ENCODE results near the gene TSPYL6. TPM values are rescaled to one million over a fixed set of nuclear protein-coding genes. Genes with fewer than 3 reads are reported as not detected.

Gene TSPYL6
- total and polyA plus RNA-seq, 3 donors from 2014 or later: 37.9 to 53.9 (median 38.3) TPM

DNA sequence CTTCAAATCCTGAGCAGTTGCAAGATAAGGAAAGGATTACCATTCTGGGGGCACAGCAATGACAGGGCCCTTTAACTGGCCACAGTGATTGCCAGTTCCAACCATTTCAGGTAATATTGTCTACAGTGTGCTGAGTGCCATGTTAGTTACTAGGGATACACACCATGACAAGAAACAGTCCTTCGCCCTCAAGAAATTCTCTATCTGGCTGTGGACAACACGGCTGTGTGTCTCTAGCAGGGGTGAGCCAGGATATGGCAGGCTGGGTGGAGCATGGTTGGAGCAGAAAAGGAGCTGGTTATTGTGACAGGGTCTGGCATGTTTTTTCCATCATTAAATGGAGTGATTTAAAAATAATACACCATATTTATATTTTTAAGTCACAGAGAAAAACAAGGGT is 31.0 kb downstream of the TSPYL6 start:
- Histone ChIP-seq H3K4me1 (peaks cover 15% of the 10 kb centered on the region), H3K4me3 (no peak overlapping the region), H3K9me3 (no peaks in the 10 kb centered on the region), H3K27ac (no peak overlapping the region), H3K27me3 (no peaks in the 10 kb centered on the region), H3K36me3 (ENCODE audit: low read depth, missing control alignments) (no peaks in the 10 kb centered on the region)
- DNase-seq: no peak
- WGBS, 2 donors: 90 to 92% methylated on average over 2 of the region's 2 CpGs
- TF ChIP-seq POLR2A (IDR thresholded peaks at IDR 0.05): no peak
- TF ChIP-seq, protein P1, sequence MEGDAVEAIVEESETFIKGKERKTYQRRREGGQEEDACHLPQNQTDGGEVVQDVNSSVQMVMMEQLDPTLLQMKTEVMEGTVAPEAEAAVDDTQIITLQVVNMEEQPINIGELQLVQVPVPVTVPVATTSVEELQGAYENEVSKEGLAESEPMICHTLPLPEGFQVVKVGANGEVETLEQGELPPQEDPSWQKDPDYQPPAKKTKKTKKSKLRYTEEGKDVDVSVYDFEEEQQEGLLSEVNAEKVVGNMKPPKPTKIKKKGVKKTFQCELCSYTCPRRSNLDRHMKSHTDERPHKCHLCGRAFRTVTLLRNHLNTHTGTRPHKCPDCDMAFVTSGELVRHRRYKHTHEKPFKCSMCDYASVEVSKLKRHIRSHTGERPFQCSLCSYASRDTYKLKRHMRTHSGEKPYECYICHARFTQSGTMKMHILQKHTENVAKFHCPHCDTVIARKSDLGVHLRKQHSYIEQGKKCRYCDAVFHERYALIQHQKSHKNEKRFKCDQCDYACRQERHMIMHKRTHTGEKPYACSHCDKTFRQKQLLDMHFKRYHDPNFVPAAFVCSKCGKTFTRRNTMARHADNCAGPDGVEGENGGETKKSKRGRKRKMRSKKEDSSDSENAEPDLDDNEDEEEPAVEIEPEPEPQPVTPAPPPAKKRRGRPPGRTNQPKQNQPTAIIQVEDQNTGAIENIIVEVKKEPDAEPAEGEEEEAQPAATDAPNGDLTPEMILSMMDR (IDR thresholded peaks at IDR 0.05): no peak
- intact Hi-C loops (cut with DNase I; ENCODE audit: low total_unique reads): no loop called here

DNA sequence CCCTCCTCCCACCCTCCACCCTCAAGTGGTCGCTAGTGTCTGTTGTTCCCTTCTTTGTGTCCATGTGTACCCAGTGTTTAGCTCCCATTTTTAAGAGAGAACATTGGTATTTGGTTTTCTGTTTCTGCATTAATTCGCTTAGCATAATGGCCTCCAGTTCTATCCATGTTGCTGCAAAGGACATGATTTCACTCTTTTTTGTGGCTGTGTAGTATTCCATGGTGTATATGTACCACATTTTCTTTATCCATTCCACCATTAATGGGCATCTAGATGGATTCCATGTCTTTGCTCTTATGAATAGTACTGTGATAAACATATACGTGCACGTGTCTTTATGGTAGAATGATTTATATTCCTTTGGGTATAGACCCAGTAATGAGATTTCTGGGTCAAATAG is 42.9 kb downstream of the TSPYL6 start:
- Histone ChIP-seq H3K27me3 (no peaks in the 10 kb centered on the region), H3K27ac (no peak overlapping the region), H3K4me3 (no peak overlapping the region), H3K9me3 (no peaks in the 10 kb centered on the region), H3K4me1 (peaks cover 5% of the 10 kb centered on the region), H3K36me3 (ENCODE audit: low read depth, missing control alignments) (no peaks in the 10 kb centered on the region)
- no peak for DNase-seq
- WGBS, 2 donors: 93 to 95% methylated on average over 4 of the region's 4 CpGs
- intact Hi-C loops (cut with DNase I; ENCODE audit: low total_unique reads): loop anchor here (5.0 kb wide), 1 partner anchor 489 kb away; no protein-coding TSS in a partner anchor
- TF ChIP-seq, protein P1 (IDR thresholded peaks at IDR 0.05): no peak
- TF ChIP-seq POLR2A (IDR thresholded peaks at IDR 0.05): no peak

DNA sequence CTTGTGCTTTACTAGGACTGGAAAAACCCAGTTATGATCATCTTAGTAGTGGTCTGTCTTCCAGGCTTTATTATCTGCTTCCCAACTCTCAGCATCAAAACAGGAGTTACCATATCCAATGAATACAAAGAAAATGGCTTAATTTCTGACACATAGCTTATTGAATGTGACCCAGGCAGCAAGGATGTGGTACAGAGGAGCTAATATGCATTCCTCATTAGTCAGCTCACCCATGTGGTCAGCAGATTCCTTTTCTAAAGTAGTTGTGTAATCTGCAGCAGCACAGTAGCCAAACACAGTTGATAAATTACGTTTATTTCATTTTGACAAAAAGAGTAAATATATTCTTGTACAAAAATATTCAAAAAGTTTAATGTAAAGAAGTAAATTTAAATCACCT is 43.6 kb downstream of the TSPYL6 start:
- intact Hi-C loops (cut with DNase I; ENCODE audit: low total_unique reads): loop anchor here (5.0 kb wide), 1 partner anchor 490 kb away; no protein-coding TSS in a partner anchor
- Histone ChIP-seq H3K36me3 (ENCODE audit: low read depth, missing control alignments) (no peaks in the 10 kb centered on the region), H3K9me3 (no peaks in the 10 kb centered on the region), H3K27me3 (no peaks in the 10 kb centered on the region), H3K27ac (no peak overlapping the region), H3K4me3 (no peak overlapping the region), H3K4me1 (peaks cover 12% of the 10 kb centered on the region)
- 58 to 61% methylated on average over 1 of the region's 1 CpG for WGBS, 2 donors
- DNase-seq: no peak
- no peak for TF ChIP-seq POLR2A (IDR thresholded peaks at IDR 0.05)
- TF ChIP-seq, protein P1 (IDR thresholded peaks at IDR 0.05): no peak

DNA sequence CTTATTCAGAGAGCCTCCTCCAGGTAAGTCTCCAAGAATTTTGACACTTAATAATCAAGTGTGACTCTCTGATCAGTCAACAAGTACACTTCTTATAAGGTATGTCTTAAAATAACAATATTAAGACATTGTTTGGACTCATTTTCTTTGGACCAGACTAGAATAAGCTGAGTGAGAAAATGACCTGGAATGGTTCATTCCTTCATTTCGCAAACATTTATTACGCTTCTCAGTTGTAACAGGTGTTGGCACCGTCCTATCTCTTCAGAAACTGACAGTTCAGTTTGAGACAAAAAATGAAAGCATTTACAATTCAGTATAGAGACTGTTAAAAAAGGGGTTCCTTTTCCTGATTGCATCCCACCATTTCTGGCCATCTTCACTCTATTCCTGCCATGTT is 46.6 kb downstream of the TSPYL6 start:
- H3K4me3 ChIP-seq: no peak overlapping the region
- peaks cover 15% of the 10 kb centered on the region for H3K4me1 ChIP-seq
- H3K27me3 ChIP-seq: no peaks in the 10 kb centered on the region
- peak overlapping the region in 1 of 2 donors; percentile 45 for H3K27ac ChIP-seq
- intact Hi-C loops (cut with DNase I; ENCODE audit: low total_unique reads): no loop called here
- 64 to 71% methylated on average over 3 of the region's 3 CpGs for WGBS, 2 donors
- TF ChIP-seq, protein P1 (IDR thresholded peaks at IDR 0.05): no peak
- no peak for TF ChIP-seq POLR2A (IDR thresholded peaks at IDR 0.05)
- H3K36me3 ChIP-seq (ENCODE audit: low read depth, missing control alignments): no peaks in the 10 kb centered on the region
- no peaks in the 10 kb centered on the region for H3K9me3 ChIP-seq
- no peak for DNase-seq
